Measurements from ENCODE around the gene TMEM229A.
"Not testable (repeated sequence)": the region's sequence is repeated elsewhere in the genome, so short reads cannot be mapped to it uniquely, and the experiment has no call there.

TMEM229A gene

DNA sequence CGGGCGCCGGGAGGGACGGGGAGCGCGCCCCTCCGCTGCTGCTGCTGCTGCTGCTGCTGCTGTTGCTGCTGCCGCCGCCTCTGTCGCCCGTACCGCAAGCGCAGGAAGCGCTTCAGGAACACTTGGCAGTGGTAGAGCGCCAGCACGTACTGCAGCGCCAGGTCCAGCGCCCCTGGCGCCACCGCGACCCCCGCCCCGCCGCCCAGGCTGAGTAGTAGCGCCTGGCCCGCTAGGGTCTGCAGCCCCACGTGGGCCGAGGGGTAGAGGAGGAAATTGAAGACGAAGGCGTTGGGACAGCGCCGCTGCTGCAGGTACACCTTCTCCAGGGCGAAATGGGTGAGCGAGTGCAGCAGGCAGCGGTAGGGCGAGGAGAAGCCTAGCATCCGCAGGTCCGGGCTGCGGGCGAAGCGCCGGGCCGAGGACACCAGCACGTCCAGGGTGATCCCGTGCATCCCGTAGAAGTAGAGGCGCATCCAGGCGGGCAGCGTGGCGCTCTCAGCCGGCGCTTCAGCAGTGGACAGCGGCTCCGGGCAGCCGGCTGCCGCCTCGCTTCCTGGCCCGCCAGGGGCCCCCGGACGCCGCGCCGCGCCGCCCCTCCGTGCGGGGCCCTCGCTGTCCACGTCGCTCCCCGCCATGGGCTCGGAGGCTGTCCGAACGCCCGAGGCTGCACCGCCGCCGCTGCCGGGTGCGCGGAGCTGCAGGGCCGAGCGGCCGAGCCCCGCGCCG is at the start of gene TMEM229A:
TMEM229A (minus strand) TSS at position 699 of the 726 bp plus-strand sequence; CDS start at position 635, 64 bp downstream.
- Mint-ChIP-seq H3K27ac (no peak within 1 kb of the TSS), H3K4me3 (peak within 1 kb of the TSS; percentile 48), H3K4me1 (ENCODE audit: low read depth) (peaks cover 9% of the 10 kb centered on the region), H3K27me3 (peaks cover 61% of the 10 kb centered on the region), H3K36me3 (ENCODE audit: low read depth) (no peaks in the 10 kb centered on the region), H3K9me3 (no peaks in the 10 kb centered on the region)
- DNase-seq, result peak; percentile 33

DNA sequence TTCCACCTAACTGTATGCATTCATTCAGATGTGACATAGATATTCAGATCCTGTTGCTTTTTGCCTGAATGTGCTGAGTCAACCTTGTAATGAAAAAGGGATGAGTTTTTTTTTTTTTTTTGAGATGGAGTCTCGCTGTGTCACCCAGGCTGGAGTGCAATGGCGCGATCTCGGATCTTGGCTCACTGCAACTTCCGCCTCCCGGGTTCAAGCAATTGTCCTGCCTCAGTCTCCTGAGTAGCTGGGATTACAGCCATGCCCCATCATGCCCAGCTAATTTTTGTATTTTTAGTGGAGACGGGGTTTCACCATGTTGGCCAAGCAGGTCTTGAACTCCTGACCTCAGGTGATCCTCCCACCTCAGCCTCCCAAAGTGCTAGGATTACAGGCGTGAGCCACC is 49.4 kb upstream of the TMEM229A start:
- not testable (repeated sequence) for DNase-seq; H3K4me1 Mint-ChIP-seq (ENCODE audit: low read depth); H3K27ac Mint-ChIP-seq; H3K4me3 Mint-ChIP-seq; H3K36me3 Mint-ChIP-seq (ENCODE audit: low read depth); H3K27me3 Mint-ChIP-seq; H3K9me3 Mint-ChIP-seq

DNA sequence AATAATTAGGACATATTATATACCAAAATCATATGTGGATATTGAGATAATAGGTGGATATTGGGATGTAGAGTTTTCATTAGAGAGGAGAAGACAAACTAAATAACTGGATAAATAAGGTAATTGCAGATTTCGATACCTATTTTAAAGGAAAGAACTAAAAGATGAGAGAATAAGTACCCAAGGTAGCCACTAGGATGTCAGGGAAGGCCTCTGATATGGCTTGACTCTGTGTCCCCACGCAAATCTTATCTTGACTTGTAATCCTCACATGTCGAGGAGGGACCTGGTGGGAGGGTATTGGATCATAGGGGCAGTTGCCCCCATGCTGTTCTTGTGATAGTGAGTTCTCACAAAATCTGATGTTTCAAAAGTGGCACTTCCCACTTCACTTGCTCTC is 44.7 kb upstream of the TMEM229A start:
- no peaks in the 10 kb centered on the region for H3K27me3 Mint-ChIP-seq
- H3K4me3 Mint-ChIP-seq, result no peak overlapping the region
- H3K4me1 Mint-ChIP-seq (ENCODE audit: low read depth), result no peaks in the 10 kb centered on the region
- no peaks in the 10 kb centered on the region for H3K36me3 Mint-ChIP-seq (ENCODE audit: low read depth)
- DNase-seq, result no peak
- no peaks in the 10 kb centered on the region for H3K9me3 Mint-ChIP-seq
- no peak overlapping the region for H3K27ac Mint-ChIP-seq

DNA sequence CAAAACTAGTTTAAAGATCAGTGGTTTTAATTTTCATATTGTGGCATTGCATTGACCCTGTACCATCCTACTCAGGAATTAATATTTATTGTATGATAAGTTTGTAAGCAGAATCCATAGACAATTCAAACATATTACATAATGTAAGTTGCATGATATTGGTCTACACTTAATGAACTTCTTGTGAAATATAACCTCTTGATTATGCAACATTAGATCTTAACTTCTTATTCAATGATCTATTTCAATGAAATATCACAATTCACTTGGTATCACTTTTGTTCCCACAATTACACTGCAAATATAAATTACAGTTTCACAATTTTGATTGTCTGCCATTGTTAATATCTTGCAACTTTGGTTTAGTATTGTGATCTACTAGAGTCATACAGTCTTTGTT is 44.0 kb upstream of the TMEM229A start:
- no peak overlapping the region for H3K27ac Mint-ChIP-seq
- no peaks in the 10 kb centered on the region for H3K4me1 Mint-ChIP-seq (ENCODE audit: low read depth)
- H3K9me3 Mint-ChIP-seq, result no peaks in the 10 kb centered on the region
- no peak for DNase-seq
- H3K4me3 Mint-ChIP-seq, result no peak overlapping the region
- H3K36me3 Mint-ChIP-seq (ENCODE audit: low read depth), result no peaks in the 10 kb centered on the region
- no peaks in the 10 kb centered on the region for H3K27me3 Mint-ChIP-seq

DNA sequence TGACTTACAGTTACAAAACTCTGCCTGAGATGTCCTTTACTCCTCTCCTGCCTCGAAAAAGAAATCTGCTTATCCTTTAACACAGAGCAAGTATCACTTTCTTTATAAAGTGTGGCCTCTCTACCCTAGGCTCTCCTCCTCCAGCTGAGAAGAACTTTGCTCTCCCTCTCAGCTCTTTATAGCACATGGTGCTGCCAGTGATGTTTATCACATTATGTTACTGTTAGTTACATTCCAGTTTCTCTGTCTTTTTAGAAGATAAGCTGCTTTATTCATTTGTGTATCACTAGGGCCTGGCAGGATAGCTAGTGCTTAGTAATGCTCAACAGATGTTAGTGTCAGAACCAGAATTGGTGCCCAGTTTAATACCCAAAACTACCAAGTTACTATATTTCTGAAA is 41.1 kb upstream of the TMEM229A start:
- no peaks in the 10 kb centered on the region for H3K4me1 Mint-ChIP-seq (ENCODE audit: low read depth)
- no peak overlapping the region for H3K4me3 Mint-ChIP-seq
- no peaks in the 10 kb centered on the region for H3K27me3 Mint-ChIP-seq
- no peak for DNase-seq
- H3K9me3 Mint-ChIP-seq, result no peaks in the 10 kb centered on the region
- no peaks in the 10 kb centered on the region for H3K36me3 Mint-ChIP-seq (ENCODE audit: low read depth)
- no peak overlapping the region for H3K27ac Mint-ChIP-seq

DNA sequence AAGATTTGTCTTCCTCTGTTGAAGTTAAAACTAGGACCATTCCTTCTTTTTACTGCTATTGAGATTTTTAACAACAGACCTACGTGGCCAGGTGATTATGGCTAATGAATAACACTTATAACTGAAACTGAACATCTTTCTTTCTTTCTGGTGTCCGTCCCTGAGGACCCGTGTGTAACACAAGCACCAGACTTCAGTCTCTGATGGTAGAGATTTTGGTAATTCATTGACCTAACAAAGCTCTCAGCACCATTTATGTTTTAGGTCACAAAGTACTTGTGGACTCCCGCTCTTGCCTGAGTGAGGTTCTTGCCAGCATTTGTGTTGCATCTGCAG is 40.4 kb upstream of the TMEM229A start:
- Mint-ChIP-seq H3K9me3 (no peaks in the 10 kb centered on the region), H3K4me1 (ENCODE audit: low read depth) (no peaks in the 10 kb centered on the region), H3K36me3 (ENCODE audit: low read depth) (no peaks in the 10 kb centered on the region), H3K27ac (no peak overlapping the region), H3K4me3 (no peak overlapping the region), H3K27me3 (no peaks in the 10 kb centered on the region)
- DNase-seq, result no peak

DNA sequence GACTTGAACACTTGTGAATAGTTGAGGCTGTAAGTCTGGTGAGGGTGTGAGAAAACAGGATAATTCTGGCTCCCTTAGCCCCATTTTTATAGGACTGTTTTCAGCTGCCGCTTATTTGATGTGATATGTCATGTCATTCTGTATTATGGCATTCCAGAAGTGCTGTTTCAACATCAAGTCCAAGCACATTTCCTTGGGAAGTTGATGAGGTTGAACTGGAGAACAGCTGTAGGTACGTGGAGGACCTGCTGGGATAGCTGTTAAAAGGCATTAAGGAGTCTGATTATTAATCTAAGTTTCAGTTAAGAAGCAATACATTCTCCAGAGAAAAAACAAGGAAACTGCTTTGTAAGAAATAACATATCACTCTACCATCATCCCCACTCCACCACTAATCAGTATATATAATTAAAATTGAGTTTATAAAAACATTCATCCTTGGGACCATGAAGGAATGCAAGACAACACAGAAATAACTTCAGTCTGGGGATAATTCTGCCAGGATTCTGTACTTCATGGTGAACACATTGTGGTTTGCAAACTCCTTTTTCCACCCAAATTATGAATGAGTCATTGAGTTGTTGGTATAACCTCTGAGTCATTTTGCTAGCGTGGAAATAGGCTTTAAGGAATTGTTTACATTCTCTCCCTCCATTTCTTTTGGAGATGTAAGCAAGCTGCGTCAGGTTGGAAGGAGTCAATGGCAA is 39.9 kb upstream of the TMEM229A start:
- H3K4me1 Mint-ChIP-seq (ENCODE audit: low read depth), result no peaks in the 10 kb centered on the region
- H3K27ac Mint-ChIP-seq, result no peak overlapping the region
- H3K27me3 Mint-ChIP-seq, result no peaks in the 10 kb centered on the region
- H3K9me3 Mint-ChIP-seq, result no peaks in the 10 kb centered on the region
- no peak overlapping the region for H3K4me3 Mint-ChIP-seq
- DNase-seq, result no peak
- no peaks in the 10 kb centered on the region for H3K36me3 Mint-ChIP-seq (ENCODE audit: low read depth)

DNA sequence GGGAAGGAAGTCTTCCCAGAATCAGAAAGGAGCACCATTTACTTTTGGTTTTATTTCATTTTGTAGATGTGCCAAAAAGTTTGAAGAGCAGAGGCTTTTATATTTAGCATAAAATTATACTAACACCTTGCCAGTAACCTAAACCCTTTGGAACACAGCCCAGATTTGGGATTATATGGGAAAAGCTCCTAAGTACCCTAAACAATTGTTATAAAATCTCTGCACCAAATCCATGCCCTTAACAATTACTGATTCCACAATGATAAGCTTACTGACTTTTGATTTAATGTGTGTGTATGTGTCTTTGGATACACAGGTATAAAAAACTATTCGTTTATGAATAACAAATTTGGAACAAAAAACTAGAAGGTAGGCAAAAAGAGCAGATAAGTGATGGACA is 39.0 kb upstream of the TMEM229A start:
- H3K9me3 Mint-ChIP-seq, result no peaks in the 10 kb centered on the region
- no peak overlapping the region for H3K27ac Mint-ChIP-seq
- no peaks in the 10 kb centered on the region for H3K27me3 Mint-ChIP-seq
- H3K36me3 Mint-ChIP-seq (ENCODE audit: low read depth), result no peaks in the 10 kb centered on the region
- no peak for DNase-seq
- H3K4me3 Mint-ChIP-seq, result no peak overlapping the region
- no peaks in the 10 kb centered on the region for H3K4me1 Mint-ChIP-seq (ENCODE audit: low read depth)

DNA sequence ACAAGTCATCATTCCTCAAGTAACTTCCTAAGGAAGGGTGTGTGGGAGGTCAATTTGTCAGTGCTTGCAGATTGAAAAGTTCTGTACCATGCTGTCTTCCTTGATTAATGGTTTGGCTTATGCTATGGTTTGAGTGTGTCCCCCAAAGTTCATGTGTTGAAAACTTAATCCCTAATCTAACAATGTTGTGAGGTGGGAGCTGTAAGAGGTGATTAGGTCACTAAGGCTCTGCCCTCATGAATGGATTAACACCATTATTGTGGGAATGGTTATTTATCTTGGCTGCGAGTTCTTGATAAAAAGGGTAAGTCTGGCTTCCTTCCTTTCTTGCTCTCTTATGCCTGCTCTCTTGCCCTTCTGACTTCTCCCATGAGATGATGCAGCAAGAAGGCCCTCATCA is 29.3 kb upstream of the TMEM229A start:
- no peaks in the 10 kb centered on the region for H3K36me3 Mint-ChIP-seq (ENCODE audit: low read depth)
- DNase-seq, result no peak
- no peaks in the 10 kb centered on the region for H3K27me3 Mint-ChIP-seq
- peaks cover 2% of the 10 kb centered on the region for H3K9me3 Mint-ChIP-seq
- no peak overlapping the region for H3K4me3 Mint-ChIP-seq
- H3K27ac Mint-ChIP-seq, result no peak overlapping the region
- no peaks in the 10 kb centered on the region for H3K4me1 Mint-ChIP-seq (ENCODE audit: low read depth)

DNA sequence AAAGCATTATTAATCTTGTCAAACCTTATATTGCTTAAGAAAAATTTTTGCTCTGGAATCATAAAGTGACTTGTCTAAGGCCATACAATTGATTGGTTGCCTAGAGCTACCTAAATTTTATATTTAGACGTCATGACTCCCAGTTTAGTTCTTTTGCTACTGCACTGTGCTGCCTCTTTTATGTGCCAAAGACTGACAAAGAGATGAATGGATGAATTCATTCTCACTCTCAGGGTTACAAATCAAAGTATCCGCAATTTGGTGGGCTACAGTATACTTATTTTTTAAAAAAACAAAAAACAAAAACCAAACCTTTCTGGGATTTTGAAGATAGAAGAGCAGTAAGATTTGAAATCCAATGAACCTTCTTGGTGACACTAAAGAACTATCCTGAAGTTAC is 27.7 kb upstream of the TMEM229A start:
- Mint-ChIP-seq H3K27ac (no peak overlapping the region), H3K9me3 (peaks cover 2% of the 10 kb centered on the region), H3K27me3 (no peaks in the 10 kb centered on the region), H3K4me3 (no peak overlapping the region), H3K36me3 (ENCODE audit: low read depth) (no peaks in the 10 kb centered on the region), H3K4me1 (ENCODE audit: low read depth) (no peaks in the 10 kb centered on the region)
- DNase-seq, result no peak

DNA sequence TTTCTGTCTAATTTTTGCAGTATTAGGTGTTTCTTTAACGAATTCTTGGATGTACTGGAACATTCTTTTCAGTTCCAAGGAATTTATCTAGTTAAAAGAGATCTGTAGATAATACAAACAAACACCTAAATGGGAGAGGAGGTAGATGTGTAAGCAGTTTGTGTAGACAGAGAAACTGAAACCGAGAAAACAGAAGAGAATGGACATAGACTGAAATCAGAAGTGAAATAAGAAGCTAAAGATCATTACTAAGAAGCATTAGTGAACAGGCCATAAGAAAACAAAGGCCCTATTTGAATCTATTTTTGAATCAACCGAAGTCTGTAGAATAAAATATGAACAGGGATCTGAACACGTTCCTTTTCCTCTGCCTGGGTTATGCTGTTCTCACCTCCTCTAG is 26.5 kb upstream of the TMEM229A start:
- no peaks in the 10 kb centered on the region for H3K27me3 Mint-ChIP-seq
- no peak for DNase-seq
- no peak overlapping the region for H3K4me3 Mint-ChIP-seq
- H3K9me3 Mint-ChIP-seq, result no peaks in the 10 kb centered on the region
- no peaks in the 10 kb centered on the region for H3K36me3 Mint-ChIP-seq (ENCODE audit: low read depth)
- H3K27ac Mint-ChIP-seq, result no peak overlapping the region
- H3K4me1 Mint-ChIP-seq (ENCODE audit: low read depth), result no peaks in the 10 kb centered on the region

DNA sequence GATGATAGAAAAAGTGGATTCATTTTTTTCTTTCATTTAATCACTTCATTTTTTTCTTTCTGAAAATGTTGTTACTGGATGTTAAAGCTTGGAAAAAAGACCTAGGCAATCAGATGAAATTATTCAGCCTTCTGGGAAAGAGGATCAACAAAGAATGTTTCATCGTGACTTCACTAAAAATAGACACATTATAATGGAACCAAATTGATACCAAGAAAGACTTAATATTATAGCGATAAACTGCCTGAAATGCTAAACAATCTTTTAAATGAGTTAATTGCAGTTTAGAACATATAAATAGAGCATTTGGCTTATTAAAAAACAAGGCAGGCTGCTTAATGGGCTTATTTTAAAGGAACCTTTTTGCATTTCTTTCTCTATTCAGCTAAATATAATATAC is 25.6 kb upstream of the TMEM229A start:
- no peak overlapping the region for H3K27ac Mint-ChIP-seq
- H3K4me3 Mint-ChIP-seq, result no peak overlapping the region
- no peaks in the 10 kb centered on the region for H3K36me3 Mint-ChIP-seq (ENCODE audit: low read depth)
- H3K4me1 Mint-ChIP-seq (ENCODE audit: low read depth), result no peaks in the 10 kb centered on the region
- DNase-seq, result no peak
- no peaks in the 10 kb centered on the region for H3K27me3 Mint-ChIP-seq
- no peaks in the 10 kb centered on the region for H3K9me3 Mint-ChIP-seq

DNA sequence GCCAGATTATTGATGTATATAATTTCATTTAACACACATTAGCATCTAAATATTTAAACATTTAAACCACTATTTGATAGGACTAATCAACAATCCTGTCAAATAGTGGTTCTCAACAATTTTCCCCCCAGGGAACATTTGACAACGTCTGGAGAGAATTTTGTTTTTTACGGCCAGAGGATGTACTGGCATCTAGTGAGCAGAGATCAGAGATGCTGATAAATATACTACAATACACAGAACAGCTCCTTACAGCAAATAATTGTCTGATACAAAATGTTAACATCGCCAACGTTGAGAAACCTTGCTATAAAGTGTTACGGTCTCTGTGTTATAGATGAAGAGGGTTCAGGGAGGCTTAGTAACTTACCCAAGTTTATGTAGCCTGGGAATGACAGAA is 25.0 kb upstream of the TMEM229A start:
- H3K27ac Mint-ChIP-seq, result no peak overlapping the region
- no peaks in the 10 kb centered on the region for H3K9me3 Mint-ChIP-seq
- no peaks in the 10 kb centered on the region for H3K4me1 Mint-ChIP-seq (ENCODE audit: low read depth)
- no peaks in the 10 kb centered on the region for H3K27me3 Mint-ChIP-seq
- DNase-seq, result no peak
- no peak overlapping the region for H3K4me3 Mint-ChIP-seq
- no peaks in the 10 kb centered on the region for H3K36me3 Mint-ChIP-seq (ENCODE audit: low read depth)

DNA sequence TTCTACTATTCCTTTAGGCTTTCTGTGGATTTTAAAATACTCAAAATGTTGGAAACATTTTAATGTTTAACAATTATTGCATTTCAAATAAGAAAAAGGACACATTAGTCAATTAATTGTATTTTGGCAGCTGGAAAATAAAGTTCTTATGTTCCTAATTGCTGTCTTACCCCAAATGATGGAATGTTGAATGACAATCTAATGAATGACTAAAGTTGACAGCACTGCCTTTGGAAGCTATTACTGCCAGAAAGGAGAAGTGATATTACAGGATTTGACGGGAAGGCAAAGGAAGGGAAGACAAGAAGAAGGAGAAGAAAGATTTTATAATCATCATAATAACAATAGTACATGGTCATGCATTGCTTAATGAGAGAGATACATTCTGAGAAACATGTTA is 23.4 kb upstream of the TMEM229A start:
- Mint-ChIP-seq H3K4me3 (no peak overlapping the region), H3K4me1 (ENCODE audit: low read depth) (no peaks in the 10 kb centered on the region), H3K27me3 (no peaks in the 10 kb centered on the region), H3K9me3 (no peaks in the 10 kb centered on the region), H3K36me3 (ENCODE audit: low read depth) (no peaks in the 10 kb centered on the region), H3K27ac (no peak overlapping the region)
- no peak for DNase-seq

DNA sequence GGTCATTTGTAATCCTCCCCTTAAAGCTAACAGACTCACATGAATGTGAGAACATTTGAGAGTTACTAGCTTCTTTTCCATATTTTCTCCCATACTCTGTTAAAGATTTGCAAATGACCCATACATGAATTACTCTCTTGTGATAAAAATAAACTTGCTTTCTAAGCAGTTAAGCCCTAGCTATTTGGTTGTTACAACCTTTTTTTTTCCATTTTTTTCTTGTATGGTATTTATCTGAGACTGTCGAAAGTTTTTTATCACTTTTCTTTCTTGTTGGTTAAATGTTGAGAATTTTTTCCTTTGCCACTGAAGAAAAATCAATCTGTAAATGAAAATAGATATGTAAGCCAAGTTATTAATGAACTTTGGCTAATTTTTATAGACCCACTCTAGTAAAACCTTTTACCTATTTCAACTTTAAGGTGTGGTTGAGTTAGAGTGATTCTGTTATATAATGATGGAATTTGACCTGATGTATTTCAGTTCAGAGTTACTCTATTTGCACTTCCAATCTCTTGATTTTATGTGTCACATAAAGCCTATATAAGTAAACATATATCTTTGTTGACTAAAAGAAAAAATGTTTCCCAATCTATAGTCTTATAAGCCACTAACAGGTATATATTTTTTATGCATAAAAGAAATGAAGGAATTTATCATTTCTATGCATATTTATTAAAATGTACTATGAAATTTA is 19.0 kb upstream of the TMEM229A start:
- no peak for DNase-seq

More for the DNA sequence above, 19.0 kb upstream of the TMEM229A start:
- no peaks in the 10 kb centered on the region for H3K4me1 Mint-ChIP-seq (ENCODE audit: low read depth)
- H3K36me3 Mint-ChIP-seq (ENCODE audit: low read depth), result no peaks in the 10 kb centered on the region
- no peaks in the 10 kb centered on the region for H3K27me3 Mint-ChIP-seq
- no peak overlapping the region for H3K27ac Mint-ChIP-seq
- H3K9me3 Mint-ChIP-seq, result no peaks in the 10 kb centered on the region
- no peak overlapping the region for H3K4me3 Mint-ChIP-seq
